ENCODE measurements around the gene TMEM175. TPM values are rescaled to one million over a fixed set of nuclear protein-coding genes. Genes with fewer than 3 reads are reported as not detected.

Gene TMEM175
- total RNA-seq, 1 donor: 13.8 TPM

- no peak for TF ChIP-seq CTCF (IDR thresholded peaks at IDR 0.05; ENCODE audit: insufficient read depth, low read length)
- H3K4me3 ChIP-seq (ENCODE audit: low read depth, low read length): no peak overlapping the region
- DNase-seq (ENCODE audit: low read depth): no peak
Measured at GRCh38 chr4:967113-968104, 35.1 kb downstream of the TMEM175 start.

DNA sequence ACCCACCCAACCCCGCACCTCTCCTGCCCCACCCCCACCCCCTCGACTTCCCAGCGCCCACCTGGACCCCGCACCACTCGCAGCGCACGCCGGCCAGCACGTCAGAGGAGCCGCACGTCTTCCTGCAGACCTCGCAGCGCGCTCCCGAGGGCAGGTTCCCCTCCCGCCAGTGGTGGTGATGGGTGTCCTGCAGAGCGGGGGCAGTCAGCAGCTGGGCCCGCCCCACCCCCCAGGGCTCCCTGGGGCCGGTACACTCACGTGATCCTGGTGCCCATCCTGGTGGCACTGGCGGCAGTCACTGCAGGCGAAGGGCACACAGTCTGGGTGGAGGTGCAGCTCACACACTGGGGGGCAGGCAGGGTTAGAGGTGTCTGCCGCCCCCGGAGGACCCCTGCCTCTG lies 36.0 kb downstream of the TMEM175 start:
- no peak for TF ChIP-seq CTCF (IDR thresholded peaks at IDR 0.05; ENCODE audit: insufficient read depth, low read length)
- DNase-seq (ENCODE audit: low read depth): no peak
- H3K4me3 ChIP-seq (ENCODE audit: low read depth, low read length): no peak overlapping the region

- DNase-seq (ENCODE audit: low read depth): no peak
- H3K4me3 ChIP-seq (ENCODE audit: low read depth, low read length): no peak overlapping the region
- no peak for TF ChIP-seq CTCF (IDR thresholded peaks at IDR 0.05; ENCODE audit: insufficient read depth, low read length)
Measured at GRCh38 chr4:968621-969394, 36.5 kb downstream of the TMEM175 start.

- DNase-seq (ENCODE audit: low read depth): no peak
- no peak for TF ChIP-seq CTCF (IDR thresholded peaks at IDR 0.05; ENCODE audit: insufficient read depth, low read length)
- H3K4me3 ChIP-seq (ENCODE audit: low read depth, low read length): no peak overlapping the region
Measured at GRCh38 chr4:970046-970745, 37.9 kb downstream of the TMEM175 start.

- no peak for DNase-seq (ENCODE audit: low read depth)
- H3K4me3 ChIP-seq (ENCODE audit: low read depth, low read length): no peak overlapping the region
- TF ChIP-seq CTCF (IDR thresholded peaks at IDR 0.05; ENCODE audit: insufficient read depth, low read length): no peak
Measured at GRCh38 chr4:970854-971520, 38.7 kb downstream of the TMEM175 start.

All from fibroblast of the aortic adventitia (primary cell).